Measurements from ENCODE around the gene ABCC1.

Gene ABCC1

DNA sequence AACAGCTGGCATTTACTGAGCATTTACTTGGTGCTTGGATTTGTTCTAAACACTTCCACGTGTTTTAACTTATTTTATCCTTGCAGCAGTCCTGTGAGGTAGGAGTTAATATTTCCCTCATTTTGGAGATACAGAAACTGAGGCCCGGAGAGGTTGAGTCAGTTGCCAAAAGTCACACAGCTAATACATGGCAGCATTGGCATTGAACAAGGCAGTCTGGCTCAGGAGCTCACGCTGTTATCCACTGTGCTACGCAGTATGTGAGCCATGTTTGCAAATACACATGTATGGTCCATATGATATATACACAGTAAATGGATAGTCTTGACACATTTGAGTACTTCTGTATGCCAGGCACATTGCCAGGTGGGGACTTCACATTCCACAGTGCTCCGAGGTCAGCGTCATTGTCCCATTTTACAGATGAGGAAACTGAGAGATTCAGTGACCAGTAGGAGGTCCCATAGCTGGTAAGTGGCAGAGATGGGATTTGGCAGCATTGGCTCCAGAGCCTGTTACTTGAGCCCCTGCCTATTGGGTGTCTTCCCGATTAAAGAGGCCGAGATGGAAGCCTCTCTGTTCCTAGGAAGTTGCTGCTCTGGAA, 163.1 kb downstream of the ABCC1 start:
- no peak for DNase-seq

DNA sequence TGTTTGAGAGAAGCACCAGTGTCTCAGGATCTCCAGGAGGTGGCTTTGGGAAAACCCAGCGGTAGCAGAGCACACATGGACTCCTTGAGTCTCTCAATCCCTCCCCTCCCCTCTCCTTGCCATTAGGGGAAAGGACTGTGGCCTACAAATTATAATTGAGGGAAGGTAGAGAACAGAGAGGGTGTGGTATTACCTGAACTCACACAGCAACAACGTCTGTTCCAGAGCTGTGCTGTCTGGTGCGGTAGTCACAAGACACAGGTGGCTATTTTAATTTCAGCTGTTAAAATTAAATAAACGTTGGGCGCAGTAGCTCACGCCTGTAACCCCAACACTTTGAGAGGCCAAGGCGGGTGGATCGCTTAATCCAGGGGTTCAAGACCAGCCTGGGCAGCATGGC, 163.7 kb downstream of the ABCC1 start:
- no peak for DNase-seq

DNA sequence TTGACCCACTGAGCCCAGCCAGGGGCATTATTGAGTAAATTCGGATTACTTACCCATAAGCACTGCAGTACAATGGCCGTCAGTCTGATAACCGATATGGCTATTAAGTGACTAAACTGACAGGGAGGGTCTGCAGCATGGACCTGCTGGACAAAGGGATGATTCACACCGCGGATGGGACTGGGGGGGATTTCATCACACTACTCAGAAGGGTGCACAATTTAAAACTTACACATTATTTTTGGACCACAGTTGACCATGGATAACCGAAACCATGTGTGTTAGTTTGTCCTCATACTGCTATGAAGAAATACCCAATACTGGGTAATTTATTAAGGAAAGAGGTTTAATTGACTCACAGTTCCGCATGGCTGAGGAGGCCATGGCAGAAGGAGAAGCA, 167.4 kb downstream of the ABCC1 start:
- no peak for DNase-seq

DNA sequence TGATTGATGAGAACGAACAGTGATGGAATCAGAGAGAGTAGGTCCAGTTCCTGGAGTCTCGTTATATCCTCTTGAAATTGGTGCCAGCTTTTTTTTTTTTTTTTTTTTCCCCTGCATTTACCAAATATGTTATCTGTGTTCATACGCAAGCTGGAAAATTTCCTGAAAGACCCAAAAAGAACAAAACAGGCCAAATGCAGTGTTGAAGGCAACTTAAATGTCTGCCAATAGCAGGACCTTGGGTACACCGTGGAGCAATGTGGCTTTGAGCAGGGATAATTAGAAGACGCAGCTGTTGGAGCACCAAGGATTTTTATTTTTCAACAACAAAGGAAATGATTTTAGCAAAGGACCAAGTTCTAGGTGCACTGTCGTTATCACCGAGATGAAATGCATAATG, 168.9 kb downstream of the ABCC1 start:
- no peak for DNase-seq

DNA sequence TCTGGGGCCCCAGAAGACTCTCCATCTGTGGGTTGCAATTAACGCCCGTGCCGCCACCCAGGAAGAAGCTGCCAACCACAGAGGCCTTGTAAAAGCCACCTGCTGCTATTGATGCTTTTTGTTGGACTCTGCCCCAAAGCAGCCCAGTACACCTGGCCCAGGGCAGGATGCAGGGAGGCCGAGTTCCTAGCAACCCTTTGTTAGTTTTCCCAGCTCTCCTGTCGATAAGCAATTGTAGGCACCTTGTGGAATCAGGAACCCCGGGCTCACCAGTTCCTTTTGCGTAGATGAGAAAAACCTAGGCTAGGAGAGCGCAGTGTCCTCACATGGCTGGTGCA, 170.6 kb downstream of the ABCC1 start:
- no peak for DNase-seq

DNA sequence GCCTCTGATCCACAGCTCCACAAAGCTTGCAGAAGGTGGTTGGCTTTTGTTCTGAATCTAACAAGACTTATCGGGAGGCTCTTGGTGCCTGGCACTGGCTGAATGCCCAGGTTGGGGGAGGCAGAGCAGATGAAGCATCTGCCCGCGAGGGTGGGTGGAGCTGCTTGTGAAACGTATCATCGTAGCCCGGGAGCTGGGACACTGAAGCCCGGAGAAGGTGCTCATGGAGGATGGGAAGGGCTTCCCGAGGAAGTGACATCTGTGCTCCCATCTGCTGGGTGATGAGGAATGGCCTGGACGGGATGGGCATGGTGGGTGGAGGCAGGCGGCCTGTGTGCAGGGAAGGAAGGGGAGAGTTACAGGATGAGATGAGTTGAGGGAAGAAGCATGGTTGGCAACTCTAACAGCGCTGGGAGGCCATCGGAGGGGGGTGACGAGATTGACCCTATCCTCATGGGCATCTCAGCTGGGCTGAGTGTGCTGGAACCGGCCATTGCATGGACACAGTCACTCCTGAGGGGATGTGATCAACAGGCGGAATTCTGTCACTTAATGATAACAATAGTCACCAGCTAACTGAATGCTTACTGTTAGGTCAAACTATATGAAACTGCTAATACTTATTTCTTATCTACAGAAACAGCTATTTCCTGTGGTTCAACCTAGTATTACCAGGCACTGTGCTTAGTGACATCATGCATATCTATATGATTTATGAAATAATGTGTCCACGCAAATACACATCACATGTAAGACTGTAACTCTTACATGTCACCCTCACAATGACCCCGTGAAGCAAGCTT, 171.2 kb downstream of the ABCC1 start:
- no peak for DNase-seq

DNA sequence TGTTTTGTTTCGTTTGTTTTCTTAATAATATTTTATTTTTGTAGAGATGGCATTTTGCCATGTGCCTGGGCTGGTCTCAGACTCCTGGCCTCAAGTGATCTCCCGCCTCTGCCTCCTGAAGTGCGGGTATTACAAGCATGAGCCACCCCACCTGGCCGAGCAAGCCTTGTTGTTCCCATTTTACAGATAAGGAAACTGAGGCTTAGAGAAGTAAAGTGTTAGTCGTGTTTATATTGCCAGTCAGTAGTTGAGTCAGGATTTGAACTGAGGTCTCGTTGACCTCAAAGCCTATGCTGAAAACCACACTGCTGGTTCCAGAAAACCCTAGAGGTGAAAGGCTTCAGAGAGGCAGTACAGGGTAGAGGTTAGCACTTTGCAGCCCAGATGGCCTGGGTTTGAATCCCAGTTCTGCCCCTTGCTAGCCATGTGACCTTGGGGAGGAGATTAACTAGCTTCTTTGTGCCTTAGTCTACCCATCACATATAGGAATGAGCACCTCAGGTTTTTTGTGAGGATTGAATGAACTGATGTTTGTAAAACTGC, 171.8 kb downstream of the ABCC1 start:
- no peak for DNase-seq

DNA sequence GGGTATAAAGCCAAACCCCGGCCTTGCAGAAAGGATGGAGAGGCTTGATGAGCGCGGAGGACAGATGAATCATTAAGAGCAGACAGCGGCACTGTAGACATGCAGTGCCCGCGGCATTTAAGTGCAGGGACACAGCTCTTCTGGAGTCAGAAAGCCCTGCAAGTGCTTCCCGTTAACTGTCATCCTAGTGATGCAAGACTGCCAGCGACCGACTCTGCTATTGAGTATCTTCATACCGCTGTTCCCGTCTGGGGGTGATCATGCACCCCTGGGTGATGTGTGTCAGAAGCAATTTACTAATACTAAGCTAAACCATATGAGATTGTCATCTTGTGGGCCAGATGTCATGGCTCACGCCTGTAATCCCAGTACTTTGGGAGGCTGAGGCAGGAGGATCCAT, 172.8 kb downstream of the ABCC1 start:
- no peak for DNase-seq

DNA sequence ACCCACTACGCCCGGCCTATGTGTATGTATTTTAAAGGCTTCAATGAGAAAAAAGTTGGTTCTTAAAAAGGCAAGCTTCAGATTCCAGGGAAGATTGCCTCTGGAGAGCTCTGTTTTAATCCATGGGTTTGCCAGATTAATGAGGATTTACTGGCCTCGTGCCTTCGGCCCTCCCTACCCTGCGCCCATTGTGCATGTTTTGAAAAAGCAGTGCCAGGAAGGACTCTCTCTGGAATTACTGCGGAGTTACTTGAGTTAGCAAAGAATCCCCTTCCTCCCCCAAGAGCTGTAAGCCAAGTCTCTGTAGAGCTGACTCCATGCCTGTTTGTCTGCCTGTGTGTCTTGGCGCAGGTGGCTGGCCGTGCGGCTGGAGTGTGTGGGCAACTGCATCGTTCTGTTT, 175.0 kb downstream of the ABCC1 start:
- no peak for DNase-seq

DNA sequence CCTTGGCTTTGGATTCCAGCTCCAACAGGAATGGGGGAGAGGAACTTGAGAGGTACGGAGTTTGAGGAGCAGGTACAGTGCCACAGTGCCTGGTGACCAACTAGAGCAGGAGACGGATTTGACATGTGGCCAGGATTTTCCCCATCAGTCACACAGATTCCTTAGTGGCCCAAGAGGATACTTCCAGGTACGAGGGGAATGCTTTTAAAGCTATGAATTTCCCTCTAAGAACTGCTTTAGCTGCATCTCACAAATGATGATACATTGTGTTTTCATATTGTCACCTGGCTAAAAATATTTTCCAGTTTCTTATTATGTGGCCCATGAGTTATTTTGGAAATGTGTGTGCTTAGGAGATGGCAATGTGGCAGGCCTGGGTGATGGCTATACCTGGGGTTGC, 175.6 kb downstream of the ABCC1 start:
- no peak for DNase-seq

DNA sequence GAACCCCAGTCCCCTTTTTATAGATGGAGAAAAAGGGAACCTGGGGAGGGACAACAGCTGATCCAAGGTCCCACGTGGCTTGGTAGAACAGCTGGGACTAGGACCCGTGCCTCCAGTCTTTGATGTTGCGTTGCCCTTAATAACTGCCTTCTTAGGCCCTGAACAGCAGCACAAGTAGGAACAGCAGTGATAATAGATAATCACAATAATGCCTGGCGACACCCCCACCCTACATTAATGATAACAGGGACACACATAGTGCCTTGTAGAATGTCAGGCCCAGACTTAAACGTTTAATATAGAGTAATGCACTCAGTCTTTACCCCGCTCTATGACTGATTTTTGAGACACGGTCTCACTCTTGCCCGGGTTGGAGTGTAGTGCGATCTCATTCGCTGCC, 177.5 kb downstream of the ABCC1 start:
- no peak for DNase-seq

DNA sequence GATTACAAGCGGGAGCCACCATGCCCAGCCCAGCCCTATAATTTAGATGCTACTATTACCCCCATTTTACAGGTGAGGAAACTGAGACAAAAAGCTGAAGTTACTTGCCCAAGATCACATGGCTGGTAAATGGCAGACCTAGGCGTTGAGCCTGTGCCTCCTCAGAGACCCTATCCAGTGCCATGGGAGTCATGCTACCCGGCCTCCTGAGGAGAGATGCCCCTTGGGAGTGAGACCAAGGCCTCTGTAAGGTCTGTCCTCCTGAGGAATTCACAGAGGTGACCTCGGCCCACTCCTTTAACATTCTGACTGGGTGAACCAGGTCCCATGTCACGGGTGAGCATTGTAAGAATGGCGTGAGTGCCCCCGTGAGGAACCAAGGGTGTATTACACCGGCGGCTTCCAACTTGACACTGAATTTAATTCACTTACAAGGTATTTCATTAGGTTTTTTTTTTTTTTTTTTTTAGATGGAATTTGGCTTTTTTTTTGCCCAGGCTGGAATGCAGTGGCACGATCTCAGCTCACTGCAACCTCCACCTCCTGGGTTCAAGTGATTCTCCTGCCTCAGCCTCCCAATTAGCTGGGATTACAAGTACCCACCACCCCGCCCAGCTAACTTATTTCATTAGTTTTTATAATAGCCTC, 178.2 kb downstream of the ABCC1 start:
- DNase-seq: peak; percentile 67

DNA sequence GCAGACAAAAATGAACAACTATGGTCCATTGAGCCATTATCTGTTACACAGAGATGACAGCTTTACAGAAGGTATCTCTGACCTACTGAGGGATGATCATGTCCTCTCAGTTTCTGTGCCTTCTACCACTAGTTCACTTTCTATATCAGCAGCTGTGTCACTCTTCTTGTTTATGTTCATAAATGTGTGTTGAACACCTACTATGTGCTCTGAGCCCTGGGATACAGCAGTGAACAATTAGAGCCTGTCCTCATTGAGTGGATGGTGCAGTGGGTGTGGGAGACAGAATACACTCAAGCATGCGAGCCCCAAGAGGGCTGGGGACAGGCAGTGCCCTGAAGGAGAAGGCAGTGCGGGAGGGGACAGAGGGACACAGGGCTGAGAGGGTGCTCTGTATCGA, 181.8 kb downstream of the ABCC1 start:
- DNase-seq: no peak

DNA sequence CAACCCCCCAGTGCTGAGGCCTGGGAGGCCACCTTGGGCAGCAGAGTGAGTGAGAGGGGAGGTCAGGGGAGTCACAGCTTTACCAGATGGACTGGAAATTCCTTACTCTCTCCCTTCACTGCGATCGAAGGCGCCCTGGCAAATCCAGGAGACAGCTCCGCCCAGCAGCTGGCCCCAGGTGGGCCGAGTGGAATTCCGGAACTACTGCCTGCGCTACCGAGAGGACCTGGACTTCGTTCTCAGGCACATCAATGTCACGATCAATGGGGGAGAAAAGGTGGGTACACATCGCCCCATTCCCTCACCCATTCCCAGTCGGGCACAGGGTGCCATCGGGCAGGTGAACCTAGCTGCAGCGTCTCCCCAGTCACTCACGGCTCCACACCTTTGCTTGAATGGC, 182.2 kb downstream of the ABCC1 start:
- no peak for DNase-seq

DNA sequence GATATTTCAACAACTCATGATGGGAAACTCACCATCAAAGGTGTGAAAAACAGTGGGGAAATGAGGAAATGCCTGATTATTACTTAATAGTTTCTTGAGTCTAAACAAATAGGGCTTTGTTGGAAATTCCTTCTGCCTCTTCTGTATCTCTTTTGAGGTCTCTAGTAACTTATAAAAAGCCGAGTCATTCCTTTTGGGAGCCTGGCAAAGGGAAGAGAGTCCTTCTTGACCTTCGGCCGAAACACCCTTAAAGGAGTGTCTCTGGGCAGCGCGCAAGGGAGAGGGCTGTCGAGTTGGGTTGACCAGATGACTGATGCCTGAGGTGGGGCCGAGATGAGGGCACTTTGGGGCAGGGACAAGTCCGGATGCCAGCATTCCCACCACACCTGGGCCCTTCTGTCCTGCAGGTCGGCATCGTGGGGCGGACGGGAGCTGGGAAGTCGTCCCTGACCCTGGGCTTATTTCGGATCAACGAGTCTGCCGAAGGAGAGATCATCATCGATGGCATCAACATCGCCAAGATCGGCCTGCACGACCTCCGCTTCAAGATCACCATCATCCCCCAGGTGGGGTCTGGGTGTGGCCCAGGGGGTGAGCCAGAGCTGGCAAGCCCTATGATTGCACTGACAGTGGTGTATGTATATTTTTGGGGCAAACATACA, 184.7 kb downstream of the ABCC1 start:
- DNase-seq: no peak

DNA sequence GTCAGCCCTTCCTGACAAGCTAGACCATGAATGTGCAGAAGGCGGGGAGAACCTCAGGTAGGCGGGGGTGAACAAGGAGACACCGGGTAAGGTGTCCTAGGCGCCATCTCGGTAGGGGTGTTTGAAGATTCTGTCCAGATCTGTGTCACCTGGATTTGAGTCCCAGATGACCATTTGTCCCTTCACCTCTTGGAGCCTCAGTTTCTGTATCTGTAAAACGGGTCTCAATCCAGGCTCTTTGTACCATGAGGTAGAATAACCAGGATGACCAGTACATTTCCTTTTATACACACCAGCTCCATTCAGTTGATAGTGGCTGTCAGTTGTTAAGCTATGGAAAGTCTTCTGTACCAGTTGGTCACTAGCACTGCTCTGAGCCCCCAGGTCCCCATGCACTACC, 187.2 kb downstream of the ABCC1 start:
- no peak for DNase-seq

DNA sequence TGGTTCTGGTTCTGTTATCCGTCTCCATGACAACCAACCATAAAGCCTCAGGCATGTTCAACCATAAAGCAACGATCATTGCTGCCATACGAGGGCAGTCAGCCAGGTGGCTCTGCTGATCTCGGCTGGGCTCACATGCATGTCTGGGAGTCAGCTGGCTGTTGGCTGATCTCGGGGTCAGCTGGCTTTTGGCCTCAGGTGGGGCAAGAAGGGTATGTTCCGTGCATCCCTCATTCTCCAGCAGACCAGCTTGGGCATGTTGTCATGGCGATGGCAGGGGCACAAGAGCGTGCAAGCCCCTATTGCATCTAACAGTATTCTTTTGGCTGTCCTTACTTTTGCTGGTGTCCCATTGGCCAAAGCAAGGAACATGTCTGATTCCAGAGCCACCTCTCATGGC, 187.7 kb downstream of the ABCC1 start:
- DNase-seq: no peak

DNA sequence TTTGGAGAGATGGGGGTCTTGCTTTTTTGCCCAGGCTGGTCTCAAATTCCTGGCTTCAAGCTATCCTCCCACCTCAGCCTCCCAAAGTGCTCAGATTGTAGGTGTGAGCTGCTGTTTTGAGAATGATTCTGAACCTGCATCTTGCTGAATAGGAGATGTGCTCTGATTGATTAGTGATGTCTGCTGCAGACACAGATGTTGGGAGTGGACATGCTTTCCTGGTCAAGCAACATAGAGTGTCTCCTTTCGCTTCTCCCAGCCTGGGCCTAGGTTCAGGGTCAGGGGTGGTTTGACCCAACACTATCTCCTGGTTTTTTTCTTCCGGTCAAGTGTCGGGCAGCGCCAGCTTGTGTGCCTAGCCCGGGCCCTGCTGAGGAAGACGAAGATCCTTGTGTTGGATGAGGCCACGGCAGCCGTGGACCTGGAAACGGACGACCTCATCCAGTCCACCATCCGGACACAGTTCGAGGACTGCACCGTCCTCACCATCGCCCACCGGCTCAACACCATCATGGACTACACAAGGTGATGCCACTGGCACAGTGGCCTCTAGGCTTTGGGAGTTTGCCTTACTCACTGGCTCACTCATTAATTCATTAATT, 188.7 kb downstream of the ABCC1 start:
- DNase-seq: no peak

DNA sequence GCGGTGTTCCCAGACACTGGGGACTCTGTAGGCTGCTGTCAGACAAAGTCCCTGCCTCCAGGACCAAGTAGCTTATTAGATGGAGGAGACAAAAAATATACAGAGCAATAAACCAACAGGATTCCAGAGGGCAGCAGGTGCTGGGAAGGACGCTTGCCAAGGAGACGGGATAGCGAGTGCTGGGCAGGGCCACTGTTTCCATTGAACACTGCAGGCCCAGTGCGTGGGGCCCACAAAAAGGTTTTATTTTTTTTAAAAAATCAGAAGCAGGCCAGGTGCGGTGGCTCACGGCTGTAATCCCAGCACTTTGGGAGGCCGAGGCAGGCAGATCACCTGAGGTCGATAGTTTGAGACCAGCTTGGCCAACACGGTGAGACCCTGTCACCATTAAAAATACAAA, 189.6 kb downstream of the ABCC1 start:
- DNase-seq: no peak

DNA sequence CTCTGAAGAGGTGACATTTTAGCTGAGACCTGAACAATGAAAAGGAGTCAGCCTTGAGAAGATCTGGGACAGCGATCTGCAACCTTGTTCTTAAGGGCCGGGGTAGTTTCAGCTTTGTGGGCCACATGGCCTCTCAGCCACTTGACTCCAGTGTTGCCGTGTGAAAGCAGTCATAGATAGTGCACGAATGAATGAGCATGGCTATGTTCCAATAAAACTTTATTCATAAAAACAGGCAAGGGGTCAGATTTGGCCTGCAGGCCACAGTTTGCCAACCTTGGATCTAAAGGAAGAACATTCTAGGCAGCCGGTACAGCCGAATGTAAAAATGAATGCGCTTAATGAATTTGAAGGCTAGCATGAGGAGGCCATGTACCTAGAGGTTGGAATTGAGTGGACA, 190.4 kb downstream of the ABCC1 start:
- DNase-seq: no peak

DNA sequence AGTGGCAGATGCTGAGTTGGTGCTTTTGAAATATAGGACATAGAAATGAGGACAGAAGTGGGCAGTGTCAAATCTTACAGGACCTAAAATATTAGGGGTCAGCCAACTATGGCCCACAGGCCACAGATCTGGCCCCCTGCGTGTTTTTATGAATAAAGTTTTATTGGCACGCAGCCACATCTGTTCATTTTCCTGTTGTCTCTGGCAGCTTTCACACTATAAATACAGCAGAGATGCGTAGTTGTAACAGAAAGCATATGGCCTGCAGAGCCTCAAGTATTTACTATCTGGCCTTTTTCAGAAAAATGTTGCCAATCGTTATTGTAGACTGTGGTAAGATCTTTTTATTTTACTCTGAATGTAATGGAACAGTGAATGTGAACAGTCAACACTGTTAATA, 191.1 kb downstream of the ABCC1 start:
- DNase-seq: no peak

DNA sequence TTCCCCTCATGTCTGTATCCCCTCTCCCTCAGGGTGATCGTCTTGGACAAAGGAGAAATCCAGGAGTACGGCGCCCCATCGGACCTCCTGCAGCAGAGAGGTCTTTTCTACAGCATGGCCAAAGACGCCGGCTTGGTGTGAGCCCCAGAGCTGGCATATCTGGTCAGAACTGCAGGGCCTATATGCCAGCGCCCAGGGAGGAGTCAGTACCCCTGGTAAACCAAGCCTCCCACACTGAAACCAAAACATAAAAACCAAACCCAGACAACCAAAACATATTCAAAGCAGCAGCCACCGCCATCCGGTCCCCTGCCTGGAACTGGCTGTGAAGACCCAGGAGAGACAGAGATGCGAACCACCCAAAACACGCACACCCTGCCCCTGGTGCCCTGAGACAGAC, 191.7 kb downstream of the ABCC1 start:
- DNase-seq: no peak

DNA sequence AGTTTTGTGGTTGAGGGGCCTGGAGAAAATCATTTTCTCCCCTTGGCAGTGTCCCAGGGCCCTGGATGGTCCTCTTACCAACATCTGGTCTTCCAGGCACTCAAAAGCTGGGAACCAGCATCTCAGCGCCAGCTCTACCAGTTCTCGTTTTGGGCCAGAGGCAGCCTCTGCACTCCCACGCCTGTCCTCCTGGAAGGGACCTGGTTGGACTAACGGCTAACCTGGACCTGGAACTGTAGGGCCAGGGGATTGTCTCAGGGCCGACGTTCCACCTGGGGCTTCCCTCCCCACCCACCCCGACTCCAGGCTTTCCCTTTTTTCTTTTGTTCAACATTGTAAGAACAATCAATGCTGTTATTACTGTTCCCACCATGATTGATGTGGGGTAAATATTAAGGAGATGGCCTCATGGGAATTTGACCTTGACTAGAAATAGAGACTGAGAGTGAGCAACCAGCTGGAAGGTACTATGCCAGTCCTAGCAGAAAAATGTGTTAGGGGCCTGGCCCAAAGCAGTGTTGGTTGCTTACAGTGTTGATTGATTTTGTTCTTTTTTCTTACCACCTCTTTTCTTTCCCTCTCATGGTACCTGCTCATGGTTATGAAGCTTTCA, 192.5 kb downstream of the ABCC1 start:
- DNase-seq: no peak
